Spleen (tissue), 7 donors: ENCODE data around the gene ABCB9.

ENCODE experiments used
- POLR2AphosphoS5 ChIP-seq, 3 donors: sonication (generic); formaldehyde crosslinking; IDR thresholded peaks; one replicate each; pipeline ENCODE4 v1.5.1; 2017; ENCODE audit warnings: antibody characterized with exemption in 3 of 3
- TF ChIP-seq, protein P1 (sequence below), 11 experiments: fragments of 200-600 bp in 7 of 11; fragments of 450-650 bp in 4 of 11; sonication (generic) in 4 of 11; IDR thresholded peaks in 8 of 11; conservative IDR thresholded peaks in 3 of 11; 1 replicate in 7 of 11; 2 replicates in 4 of 11; pipeline versions ENCODE4 v1.4.0 to v1.8.0; 2016 to 2021; ENCODE audit warnings: antibody characterized with exemption in 11 of 11, inconsistent platforms in 4 of 11, mild to moderate bottlenecking in 1 of 11
- donor health status: DM: no; HTN: no; CAD: no; lungs with moderate emphysema.
- donor health status: DM: no; HTN: no; CAD: no.
- donor health status: DM: no; HTN: no; CAD: no.

- TF ChIP-seq POLR2AphosphoS5 (IDR thresholded peaks at IDR 0.05): no peak
- TF ChIP-seq, protein P1, sequence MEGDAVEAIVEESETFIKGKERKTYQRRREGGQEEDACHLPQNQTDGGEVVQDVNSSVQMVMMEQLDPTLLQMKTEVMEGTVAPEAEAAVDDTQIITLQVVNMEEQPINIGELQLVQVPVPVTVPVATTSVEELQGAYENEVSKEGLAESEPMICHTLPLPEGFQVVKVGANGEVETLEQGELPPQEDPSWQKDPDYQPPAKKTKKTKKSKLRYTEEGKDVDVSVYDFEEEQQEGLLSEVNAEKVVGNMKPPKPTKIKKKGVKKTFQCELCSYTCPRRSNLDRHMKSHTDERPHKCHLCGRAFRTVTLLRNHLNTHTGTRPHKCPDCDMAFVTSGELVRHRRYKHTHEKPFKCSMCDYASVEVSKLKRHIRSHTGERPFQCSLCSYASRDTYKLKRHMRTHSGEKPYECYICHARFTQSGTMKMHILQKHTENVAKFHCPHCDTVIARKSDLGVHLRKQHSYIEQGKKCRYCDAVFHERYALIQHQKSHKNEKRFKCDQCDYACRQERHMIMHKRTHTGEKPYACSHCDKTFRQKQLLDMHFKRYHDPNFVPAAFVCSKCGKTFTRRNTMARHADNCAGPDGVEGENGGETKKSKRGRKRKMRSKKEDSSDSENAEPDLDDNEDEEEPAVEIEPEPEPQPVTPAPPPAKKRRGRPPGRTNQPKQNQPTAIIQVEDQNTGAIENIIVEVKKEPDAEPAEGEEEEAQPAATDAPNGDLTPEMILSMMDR (IDR thresholded peaks at IDR 0.05 in 8 of 11, conservative IDR thresholded peaks at IDR 0.05 in 3 of 11): no peak
Observed at GRCh38 chr12:122944605-122945592, 21.4 kb downstream of the ABCB9 start.
